Urothelium cell line (cell line): ENCODE results near the gene MTFMT.
"Not testable (repeated sequence)": the region's sequence is repeated elsewhere in the genome, so short reads cannot be mapped to it uniquely, and the experiment has no call there.

ENCODE experiments used
- DNase-seq: peaks from one replicate; pipeline ENCODE4 v3.0.0; 2011; ENCODE audit warnings: low spot score, mixed read lengths
- FAIRE-seq: peaks from 2 replicates; lab custom pipeline; 2011; peaks lifted over from hg19 to GRCh38; lab: Jason Lieb, UNC

MTFMT gene

GRCh38 chr15:65028921-65029735 is at the start of gene MTFMT:
Gene MTFMT (minus strand): TSS chr15:65029639. CDS start chr15:65029613, 26 bp downstream.
- peak; percentile 99 for DNase-seq
- FAIRE-seq = peak; percentile 89

GRCh38 chr15:65077981-65078352 is 48.5 kb upstream of the MTFMT start:
- DNase-seq = no peak
- FAIRE-seq = no peak

GRCh38 chr15:65077291-65077980 is 48.0 kb upstream of the MTFMT start:
- no peak for DNase-seq
- FAIRE-seq = peak; percentile 58

GRCh38 chr15:65076486-65077290 is 47.2 kb upstream of the MTFMT start, which contains the start of gene KBTBD13:
Gene KBTBD13 (plus strand): TSS chr15:65076746. CDS start chr15:65076816, 70 bp downstream.
- no peak for DNase-seq
- FAIRE-seq = no peak

- not testable (repeated sequence) for DNase-seq, FAIRE-seq
Measured at GRCh38 chr15:65075607-65076395, 46.4 kb upstream of the MTFMT start.

GRCh38 chr15:65074946-65075345 is 45.5 kb upstream of the MTFMT start:
- DNase-seq, FAIRE-seq: not testable (repeated sequence)

- FAIRE-seq = no peak
- DNase-seq = no peak
Measured at GRCh38 chr15:65072617-65073016, 43.2 kb upstream of the MTFMT start.

GRCh38 chr15:65072027-65072426 is 42.6 kb upstream of the MTFMT start:
- DNase-seq = no peak
- no peak for FAIRE-seq

GRCh38 chr15:65071381-65071811 is 42.0 kb upstream of the MTFMT start:
- no peak for FAIRE-seq

GRCh38 chr15:65069779-65070546 is 40.5 kb upstream of the MTFMT start:
- DNase-seq (no peak), FAIRE-seq (no peak)

More at GRCh38 chr15:65071381-65071811, 42.0 kb upstream of the MTFMT start:
- DNase-seq = no peak

- FAIRE-seq = no peak
- DNase-seq = no peak
Measured at GRCh38 chr15:65069179-65069578, 39.7 kb upstream of the MTFMT start.

- no peak for FAIRE-seq
- DNase-seq = no peak
Measured at GRCh38 chr15:65068403-65068788, 39.0 kb upstream of the MTFMT start.

- no peak for DNase-seq
- no peak for FAIRE-seq
Measured at GRCh38 chr15:65067645-65068402, 38.4 kb upstream of the MTFMT start, which contains the start of gene RASL12. Gene RASL12 (minus strand): TSS chr15:65067991. CDS start chr15:65067835, 156 bp downstream.

- FAIRE-seq = no peak
- no peak for DNase-seq
Measured at GRCh38 chr15:65067317-65067644, 37.8 kb upstream of the MTFMT start.

- peak; percentile 66 for FAIRE-seq
- no peak for DNase-seq
Measured at GRCh38 chr15:65066635-65067316, 37.3 kb upstream of the MTFMT start.

GRCh38 chr15:65066001-65066634 is 36.7 kb upstream of the MTFMT start:
- DNase-seq (no peak), FAIRE-seq (no peak)

GRCh38 chr15:65062726-65063125 is 33.3 kb upstream of the MTFMT start:
- DNase-seq (no peak), FAIRE-seq (peak; percentile 30)

- no peak for FAIRE-seq
- no peak for DNase-seq
Measured at GRCh38 chr15:65062061-65062460, 32.6 kb upstream of the MTFMT start.
